Uterus (tissue), 4 donors: ENCODE measurements around the gene PPP4R3A. TPM values are rescaled to one million over a fixed set of nuclear protein-coding genes. Genes with fewer than 3 reads are reported as not detected.

Experiments
- DNase-seq, 2 donors: peaks; one replicate each; pipeline ENCODE4 v3.0.0-alpha.2; 2019 to 2020
- H3K27ac ChIP-seq, 2 donors: fragments of 200-600 bp; sonication (generic); 1 replicate in 1 of 2; 2 replicates in 1 of 2; pipeline ENCODE4 v1.5.1; 2016 to 2018
- H3K27me3 ChIP-seq, 2 donors: fragments of 200-600 bp; sonication (generic); one replicate each; pipeline ENCODE4 v1.5.1; 2018 to 2019; ENCODE audit warnings: control low read depth in 1 of 2
- H3K36me3 ChIP-seq, 2 donors: fragments of 200-600 bp; sonication (generic); one replicate each; pipeline ENCODE4 v1.5.1; 2019; ENCODE audit warnings: control low read depth in 1 of 2
- H3K4me1 ChIP-seq, 2 donors: fragments of 200-600 bp; sonication (generic); one replicate each; pipeline ENCODE4 v1.5.1; 2018 to 2019; ENCODE audit warnings: control low read depth in 1 of 2
- H3K4me3 ChIP-seq, 2 donors: fragments of 200-600 bp; sonication (generic); 1 replicate in 1 of 2; 2 replicates in 1 of 2; pipeline ENCODE4 v1.5.1; 2018 to 2019; ENCODE audit warnings: mild to moderate bottlenecking in 1 of 2
- H3K9me3 ChIP-seq, 2 donors: fragments of 200-600 bp; sonication (generic); one replicate each; pipeline ENCODE4 v1.5.1; 2019; ENCODE audit warnings: control low read depth in 1 of 2
- POLR2A ChIP-seq, 2 donors: fragments of 450-650 bp; IDR thresholded peaks; one replicate each; pipeline ENCODE4 v1.6.1; 2016; ENCODE audit warnings: antibody characterized with exemption in 2 of 2, mild to moderate bottlenecking in 1 of 2, moderate library complexity in 1 of 2
- intact Hi-C: fragments of 100-400 bp; cut with DNase I; formaldehyde crosslinking; loops from one replicate; pipeline ENCODE4 v1.15.1; 2023; ENCODE audit warnings: low total_unique reads
- total RNA-seq, 4 donors: library from RNA; depleted of rRNA in 3 of 4; stranded (reverse); fragments of >200 nt in 3 of 4; gene quantifications; one replicate each; pipeline versions ENCODE4 v1.1.0 to v1.2.4, GENCODE V29; 2014 to 2023
- TF ChIP-seq, protein P1 (sequence below), 4 experiments: fragments of 200-600 bp in 2 of 4; fragments of 450-650 bp in 2 of 4; sonication (generic) in 2 of 4; IDR thresholded peaks; one replicate each; pipeline ENCODE4 v1.5.1; 2016 to 2019; ENCODE audit warnings: antibody characterized with exemption in 4 of 4, mild to moderate bottlenecking in 2 of 4, moderate library complexity in 1 of 4
- donor health status: DM: yes; HTN: yes; CAD: no.

Gene PPP4R3A
- total RNA-seq: 100 to 1,000 TPM in 3 of 4 donors, 10 to 100 TPM in 1; 36.2 to 136 (median 116) TPM

DNA sequence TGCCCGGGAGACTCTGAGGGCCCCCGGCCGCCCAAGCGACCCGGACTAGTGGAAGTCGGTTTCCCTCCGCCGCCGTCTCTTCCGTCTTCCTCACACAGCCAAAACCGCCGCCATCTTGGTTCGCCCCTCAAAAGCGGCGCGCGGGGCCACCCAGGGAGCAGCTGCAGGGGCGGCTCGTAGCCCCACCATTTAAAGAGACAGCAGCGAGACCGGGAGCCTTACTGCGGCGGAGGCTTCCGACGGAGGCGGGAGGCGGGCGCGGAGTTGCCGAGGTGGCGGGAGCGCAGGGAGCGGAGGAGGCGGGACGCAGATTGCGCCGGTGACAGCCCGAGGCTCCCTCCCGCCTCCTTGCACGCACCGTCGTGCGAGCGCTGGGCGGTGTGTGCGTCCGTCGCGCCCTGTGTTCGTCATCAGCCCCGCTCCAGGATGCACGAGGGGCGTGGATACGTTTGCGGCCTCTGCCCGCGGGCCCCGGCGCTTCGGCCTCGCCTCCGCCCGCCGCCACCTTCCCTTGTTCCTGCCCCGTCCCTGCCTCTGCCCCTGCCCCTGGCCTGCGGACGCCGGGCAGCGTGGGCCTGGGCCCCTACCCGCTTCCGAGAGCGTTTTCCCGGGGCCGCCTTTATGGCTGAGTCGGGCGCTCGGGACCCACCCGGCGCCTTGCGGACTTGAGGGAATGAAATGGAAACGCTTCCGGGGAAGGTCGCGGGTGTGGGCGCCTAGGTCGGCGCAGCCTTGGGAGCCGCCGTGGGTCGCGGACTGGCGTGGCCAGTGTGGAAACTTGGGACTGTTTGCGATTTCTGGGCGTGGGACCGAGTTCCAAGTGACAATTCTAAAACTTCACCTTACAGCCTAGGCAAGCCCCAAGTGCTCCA, at the start of gene PPP4R3A:
Gene PPP4R3A, minus strand, starts transcription at position 140 of the 872 bp plus-strand sequence. CDS start 663 bp downstream, outside the sequence.
- Histone ChIP-seq H3K4me1 (no peaks in the 10 kb centered on the region), H3K27ac (peak within 1 kb of the TSS; percentile 92 to 99), H3K27me3 (no peaks in the 10 kb centered on the region), H3K9me3 (no peaks in the 10 kb centered on the region), H3K4me3 (peak within 1 kb of the TSS; percentile 93 to 97), H3K36me3 (no peaks in the 10 kb centered on the region)
- peak; percentile 42 to 89 for TF ChIP-seq POLR2A (IDR thresholded peaks at IDR 0.05)
- TF ChIP-seq, protein P1, sequence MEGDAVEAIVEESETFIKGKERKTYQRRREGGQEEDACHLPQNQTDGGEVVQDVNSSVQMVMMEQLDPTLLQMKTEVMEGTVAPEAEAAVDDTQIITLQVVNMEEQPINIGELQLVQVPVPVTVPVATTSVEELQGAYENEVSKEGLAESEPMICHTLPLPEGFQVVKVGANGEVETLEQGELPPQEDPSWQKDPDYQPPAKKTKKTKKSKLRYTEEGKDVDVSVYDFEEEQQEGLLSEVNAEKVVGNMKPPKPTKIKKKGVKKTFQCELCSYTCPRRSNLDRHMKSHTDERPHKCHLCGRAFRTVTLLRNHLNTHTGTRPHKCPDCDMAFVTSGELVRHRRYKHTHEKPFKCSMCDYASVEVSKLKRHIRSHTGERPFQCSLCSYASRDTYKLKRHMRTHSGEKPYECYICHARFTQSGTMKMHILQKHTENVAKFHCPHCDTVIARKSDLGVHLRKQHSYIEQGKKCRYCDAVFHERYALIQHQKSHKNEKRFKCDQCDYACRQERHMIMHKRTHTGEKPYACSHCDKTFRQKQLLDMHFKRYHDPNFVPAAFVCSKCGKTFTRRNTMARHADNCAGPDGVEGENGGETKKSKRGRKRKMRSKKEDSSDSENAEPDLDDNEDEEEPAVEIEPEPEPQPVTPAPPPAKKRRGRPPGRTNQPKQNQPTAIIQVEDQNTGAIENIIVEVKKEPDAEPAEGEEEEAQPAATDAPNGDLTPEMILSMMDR (IDR thresholded peaks at IDR 0.05): peak in 2 of 4 experiments; percentile 13 to 19
- intact Hi-C loops: no loop called here
- DNase-seq: peak; percentile 92 to 95

DNA sequence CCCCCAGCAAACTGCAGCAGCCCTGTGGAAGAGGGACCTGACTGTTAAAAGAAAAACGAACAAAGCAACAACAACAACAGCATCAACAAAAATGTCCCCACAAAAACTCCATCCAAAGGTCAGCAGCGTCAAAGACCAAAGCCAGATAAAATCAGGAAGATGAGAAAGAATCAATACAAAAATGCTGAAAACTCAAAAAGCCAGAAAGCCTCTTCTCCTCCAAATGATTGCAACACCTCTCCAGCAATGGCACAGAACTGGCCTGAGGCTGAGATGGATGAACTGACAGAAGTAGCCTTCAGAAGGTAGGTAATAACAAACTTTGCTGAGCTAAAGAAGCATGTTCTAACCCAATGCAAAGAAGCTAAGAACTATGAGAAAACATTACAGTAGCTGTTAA, 45.4 kb upstream of the PPP4R3A start:
- TF ChIP-seq, protein P1 (IDR thresholded peaks at IDR 0.05): no peak
- no peak for TF ChIP-seq POLR2A (IDR thresholded peaks at IDR 0.05)
- no peaks in the 10 kb centered on the region for H3K27me3 ChIP-seq
- no peak for DNase-seq
- H3K36me3 ChIP-seq: no peaks in the 10 kb centered on the region
- no peak overlapping the region for H3K4me3 ChIP-seq
- no peaks in the 10 kb centered on the region for H3K4me1 ChIP-seq
- no peaks in the 10 kb centered on the region for H3K9me3 ChIP-seq
- intact Hi-C loops: no loop called here
- H3K27ac ChIP-seq: no peak overlapping the region

DNA sequence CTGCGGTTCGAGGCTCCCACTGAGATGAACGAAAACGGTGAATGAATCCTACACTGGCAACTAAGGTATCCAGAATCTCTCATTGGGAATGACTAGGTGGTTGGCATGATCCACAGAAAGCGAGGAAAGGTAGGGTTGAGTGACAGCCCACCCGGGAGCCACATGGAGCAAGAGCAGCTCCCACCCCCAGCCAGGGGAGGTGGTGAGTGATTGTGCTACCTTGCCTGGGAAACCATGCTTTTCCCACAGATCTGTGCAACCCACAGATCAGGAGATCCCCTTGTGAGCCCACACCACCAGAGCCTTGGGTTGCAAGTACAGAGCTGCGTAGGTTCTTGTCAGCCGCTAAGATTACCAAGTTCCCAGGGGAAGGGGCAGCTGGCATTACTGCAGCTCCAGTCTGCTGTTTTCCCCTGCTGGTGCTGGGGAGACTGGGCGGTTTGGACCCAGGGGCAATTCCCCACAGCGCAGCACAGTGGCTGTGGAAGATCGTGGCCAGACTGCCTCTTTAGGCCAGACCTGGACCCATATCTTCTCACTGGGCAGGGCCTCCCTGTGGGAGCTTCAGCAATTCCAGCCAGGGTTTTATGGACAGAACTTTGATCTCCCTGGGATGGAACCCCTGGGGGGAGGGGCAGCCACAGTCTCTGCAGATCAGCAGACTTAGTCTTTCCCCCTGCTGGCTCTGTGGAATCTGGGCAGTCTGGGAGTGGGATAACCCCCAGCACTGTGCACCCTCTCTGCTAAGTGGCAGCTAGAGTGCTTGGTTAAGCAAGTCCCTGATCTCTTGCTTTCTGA, 44.6 kb upstream of the PPP4R3A start:
- Histone ChIP-seq H3K4me1 (no peaks in the 10 kb centered on the region), H3K4me3 (no peak overlapping the region), H3K27me3 (no peaks in the 10 kb centered on the region), H3K9me3 (no peaks in the 10 kb centered on the region), H3K27ac (no peak overlapping the region), H3K36me3 (no peaks in the 10 kb centered on the region)
- intact Hi-C loops: no loop called here
- DNase-seq: no peak
- TF ChIP-seq POLR2A (IDR thresholded peaks at IDR 0.05): no peak
- TF ChIP-seq, protein P1 (IDR thresholded peaks at IDR 0.05): no peak

DNA sequence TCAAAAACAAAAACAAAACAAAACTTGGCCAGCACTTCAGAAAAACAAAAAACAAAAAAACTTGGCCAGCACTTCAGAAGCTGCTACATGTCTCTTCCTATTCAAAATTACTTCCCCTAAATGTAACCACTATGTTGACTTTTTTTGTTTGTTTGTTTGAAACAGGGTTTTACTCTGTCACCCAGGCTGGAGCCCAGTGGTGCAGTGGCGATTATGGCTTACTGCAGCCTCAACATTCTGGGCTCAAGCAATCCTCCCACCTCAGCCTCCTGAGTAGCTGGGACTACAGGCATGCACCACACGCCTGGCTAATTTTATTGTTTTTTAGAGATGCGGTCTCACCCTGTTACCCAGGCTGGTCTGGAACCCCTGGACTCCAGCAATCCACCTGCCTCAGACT, 38.0 kb upstream of the PPP4R3A start:
- H3K4me1 ChIP-seq: no peaks in the 10 kb centered on the region
- DNase-seq: no peak
- H3K4me3 ChIP-seq: no peak overlapping the region
- no peak overlapping the region for H3K27ac ChIP-seq
- TF ChIP-seq, protein P1 (IDR thresholded peaks at IDR 0.05): no peak
- no peak for TF ChIP-seq POLR2A (IDR thresholded peaks at IDR 0.05)
- H3K27me3 ChIP-seq: no peaks in the 10 kb centered on the region
- H3K9me3 ChIP-seq: no peaks in the 10 kb centered on the region
- no peaks in the 10 kb centered on the region for H3K36me3 ChIP-seq
- intact Hi-C loops: no loop called here
